Activated T-cell treated with anti-CD3 and anti-CD28 coated beads, Interleukin-2, amount 50 U/mL, for 24 hours (primary cell): Measurements from ENCODE around the gene PHF2.

Experiments used
- DNase-seq: peaks from one replicate; pipeline ENCODE4 v3.0.0-alpha.2; 2020
- H3K27ac Mint-ChIP-seq: 2 replicates; pipeline ENCODE4 v1.8.0; 2020; ENCODE audit warnings: mild to moderate bottlenecking, mixed read lengths
- H3K27me3 Mint-ChIP-seq: 2 replicates; pipeline ENCODE4 v1.8.0; 2020; ENCODE audit warnings: mixed read lengths
- H3K36me3 Mint-ChIP-seq: 2 replicates; pipeline ENCODE4 v1.8.0; 2020; ENCODE audit warnings: low read depth, mixed read lengths
- H3K4me1 Mint-ChIP-seq: 2 replicates; pipeline ENCODE4 v1.8.0; 2020; ENCODE audit warnings: low read depth, mixed read lengths
- H3K4me3 Mint-ChIP-seq: 2 replicates; pipeline ENCODE4 v1.8.0; 2020; ENCODE audit warnings: mild to moderate bottlenecking, moderate library complexity, mixed read lengths
- H3K9me3 Mint-ChIP-seq: 2 replicates; pipeline ENCODE4 v1.8.0; 2020; ENCODE audit warnings: mixed read lengths

The PHF2 gene

GRCh38 chr9:93557366-93558137 is 18.8 kb upstream of the PHF2 start:
- peaks cover 89% of the 10 kb centered on the region for H3K36me3 Mint-ChIP-seq
- no peak for DNase-seq
- H3K9me3 Mint-ChIP-seq, result no peaks in the 10 kb centered on the region
- no peak overlapping the region for H3K4me3 Mint-ChIP-seq
- no peaks in the 10 kb centered on the region for H3K4me1 Mint-ChIP-seq
- no peaks in the 10 kb centered on the region for H3K27me3 Mint-ChIP-seq
- H3K27ac Mint-ChIP-seq, result peak overlapping the region; percentile 71

- Mint-ChIP-seq H3K27me3 (no peaks in the 10 kb centered on the region), H3K36me3 (peaks cover 89% of the 10 kb centered on the region), H3K27ac (peak overlapping the region; percentile 61), H3K4me3 (no peak overlapping the region), H3K4me1 (no peaks in the 10 kb centered on the region), H3K9me3 (no peaks in the 10 kb centered on the region)
- DNase-seq, result no peak
Measured at GRCh38 chr9:93558503-93558902, 17.9 kb upstream of the PHF2 start.

- no peak for DNase-seq
- Mint-ChIP-seq H3K4me1 (peaks cover 16% of the 10 kb centered on the region), H3K36me3 (peaks cover 94% of the 10 kb centered on the region), H3K27ac (peak overlapping the region; percentile 22), H3K4me3 (no peak overlapping the region), H3K9me3 (no peaks in the 10 kb centered on the region), H3K27me3 (no peaks in the 10 kb centered on the region)
Measured at GRCh38 chr9:93560991-93561390, 15.4 kb upstream of the PHF2 start.

- no peak for DNase-seq
Measured at GRCh38 chr9:93562157-93562556, 14.2 kb upstream of the PHF2 start.

GRCh38 chr9:93565089-93565488 is 11.3 kb upstream of the PHF2 start:
- Mint-ChIP-seq H3K27me3 (no peaks in the 10 kb centered on the region), H3K4me3 (no peak overlapping the region), H3K4me1 (peaks cover 30% of the 10 kb centered on the region), H3K9me3 (no peaks in the 10 kb centered on the region), H3K27ac (no peak overlapping the region), H3K36me3 (peaks cover 65% of the 10 kb centered on the region)
- DNase-seq, result no peak

More at GRCh38 chr9:93562157-93562556, 14.2 kb upstream of the PHF2 start:
- H3K4me3 Mint-ChIP-seq, result no peak overlapping the region
- no peaks in the 10 kb centered on the region for H3K9me3 Mint-ChIP-seq
- no peaks in the 10 kb centered on the region for H3K27me3 Mint-ChIP-seq
- no peak overlapping the region for H3K27ac Mint-ChIP-seq
- H3K36me3 Mint-ChIP-seq, result peaks cover 89% of the 10 kb centered on the region
- peaks cover 21% of the 10 kb centered on the region for H3K4me1 Mint-ChIP-seq

GRCh38 chr9:93566408-93567270 is 9.7 kb upstream of the PHF2 start:
- Mint-ChIP-seq H3K9me3 (no peaks in the 10 kb centered on the region), H3K27me3 (no peaks in the 10 kb centered on the region), H3K36me3 (peaks cover 62% of the 10 kb centered on the region), H3K4me1 (peaks cover 30% of the 10 kb centered on the region), H3K27ac (peak overlapping the region; percentile 97), H3K4me3 (peak overlapping the region; percentile 87)
- DNase-seq, result peak; percentile 100

- Mint-ChIP-seq H3K27me3 (no peaks in the 10 kb centered on the region), H3K27ac (peak overlapping the region; percentile 97), H3K36me3 (peaks cover 55% of the 10 kb centered on the region), H3K9me3 (no peaks in the 10 kb centered on the region), H3K4me3 (peak overlapping the region; percentile 87), H3K4me1 (peaks cover 30% of the 10 kb centered on the region)
- DNase-seq, result no peak
Measured at GRCh38 chr9:93567271-93567959, 9.0 kb upstream of the PHF2 start.

GRCh38 chr9:93568169-93568568 is 8.2 kb upstream of the PHF2 start:
- H3K36me3 Mint-ChIP-seq, result peaks cover 47% of the 10 kb centered on the region
- no peak for DNase-seq
- peaks cover 30% of the 10 kb centered on the region for H3K4me1 Mint-ChIP-seq
- no peaks in the 10 kb centered on the region for H3K9me3 Mint-ChIP-seq
- no peaks in the 10 kb centered on the region for H3K27me3 Mint-ChIP-seq
- H3K4me3 Mint-ChIP-seq, result no peak overlapping the region
- H3K27ac Mint-ChIP-seq, result peak overlapping the region; percentile 44

GRCh38 chr9:93569621-93570174 is 6.7 kb upstream of the PHF2 start:
- no peaks in the 10 kb centered on the region for H3K9me3 Mint-ChIP-seq
- H3K4me3 Mint-ChIP-seq, result no peak overlapping the region
- H3K36me3 Mint-ChIP-seq, result peaks cover 32% of the 10 kb centered on the region
- H3K27ac Mint-ChIP-seq, result no peak overlapping the region
- H3K27me3 Mint-ChIP-seq, result no peaks in the 10 kb centered on the region
- no peak for DNase-seq
- H3K4me1 Mint-ChIP-seq, result peaks cover 28% of the 10 kb centered on the region

GRCh38 chr9:93572221-93572620 is 4.2 kb upstream of the PHF2 start:
- H3K4me3 Mint-ChIP-seq, result no peak overlapping the region
- H3K27me3 Mint-ChIP-seq, result no peaks in the 10 kb centered on the region
- H3K36me3 Mint-ChIP-seq, result peaks cover 17% of the 10 kb centered on the region
- H3K4me1 Mint-ChIP-seq, result peaks cover 19% of the 10 kb centered on the region
- H3K9me3 Mint-ChIP-seq, result no peaks in the 10 kb centered on the region
- H3K27ac Mint-ChIP-seq, result no peak overlapping the region
- no peak for DNase-seq

GRCh38 chr9:93572636-93573515 is 3.5 kb upstream of the PHF2 start:
- peaks cover 17% of the 10 kb centered on the region for H3K4me1 Mint-ChIP-seq
- no peaks in the 10 kb centered on the region for H3K27me3 Mint-ChIP-seq
- no peak overlapping the region for H3K27ac Mint-ChIP-seq
- H3K4me3 Mint-ChIP-seq, result no peak overlapping the region
- no peak for DNase-seq
- H3K36me3 Mint-ChIP-seq, result peaks cover 18% of the 10 kb centered on the region
- H3K9me3 Mint-ChIP-seq, result no peaks in the 10 kb centered on the region

GRCh38 chr9:93573516-93573828 is 2.9 kb upstream of the PHF2 start:
- Mint-ChIP-seq H3K27me3 (no peaks in the 10 kb centered on the region), H3K36me3 (peaks cover 18% of the 10 kb centered on the region), H3K4me3 (no peak overlapping the region), H3K9me3 (no peaks in the 10 kb centered on the region), H3K4me1 (peaks cover 21% of the 10 kb centered on the region), H3K27ac (no peak overlapping the region)
- no peak for DNase-seq

GRCh38 chr9:93574091-93574899 is 2.1 kb upstream of the PHF2 start:
- Mint-ChIP-seq H3K4me1 (peaks cover 28% of the 10 kb centered on the region), H3K27me3 (no peaks in the 10 kb centered on the region), H3K27ac (peak overlapping the region; percentile 64), H3K4me3 (peak overlapping the region; percentile 86), H3K9me3 (no peaks in the 10 kb centered on the region), H3K36me3 (peaks cover 18% of the 10 kb centered on the region)
- no peak for DNase-seq
